Thyroid gland (tissue), 4 donors: ENCODE results near the gene CHST9. TPM values are rescaled to one million over a fixed set of nuclear protein-coding genes. Genes with fewer than 3 reads are reported as not detected.

Experiments used
- DNase-seq, 2 donors: peaks; one replicate each; pipeline ENCODE4 v3.0.0-alpha.2; 2019
- H3K27ac ChIP-seq, 3 donors: fragments of 200-600 bp; sonication (generic); 1 replicate in 2 of 3; 2 replicates in 1 of 3; pipeline ENCODE4 v1.5.1; 2016 to 2019; ENCODE audit warnings: mild to moderate bottlenecking in 1 of 3, moderate library complexity in 1 of 3
- H3K27me3 ChIP-seq: fragments of 200-600 bp; sonication (generic); one replicate; pipeline ENCODE4 v1.5.1; 2019
- H3K36me3 ChIP-seq, 2 donors: fragments of 200-600 bp; sonication (generic); one replicate each; pipeline ENCODE4 v1.5.1; 2016 to 2019
- H3K4me1 ChIP-seq, 2 donors: fragments of 200-600 bp; sonication (generic); one replicate each; pipeline ENCODE4 v1.5.1; 2017 to 2019
- H3K4me3 ChIP-seq, 3 donors: fragments of 200-600 bp; sonication (generic); replicated peaks in 1 of 3; 1 replicate in 2 of 3; 2 replicates in 1 of 3; pipeline ENCODE4 v1.5.1; 2016; ENCODE audit warnings: mild to moderate bottlenecking in 1 of 3
- H3K9me3 ChIP-seq: fragments of 200-600 bp; sonication (generic); one replicate; pipeline ENCODE4 v1.5.1; 2017
- POLR2A ChIP-seq, 2 donors: fragments of 450-650 bp; IDR thresholded peaks; one replicate each; pipeline ENCODE4 v1.6.1; 2017; ENCODE audit warnings: antibody characterized with exemption in 2 of 2, mild to moderate bottlenecking in 2 of 2, moderate library complexity in 1 of 2
- WGBS, 2 donors: methylation state at CpG; one replicate each; pipeline ENCODE4 v1.1.5; 2017; 5-methylcytosine and 5-hydroxymethylcytosine counted together
- intact Hi-C: fragments of 100-400 bp; cut with DNase I; formaldehyde crosslinking; loops from one replicate; pipeline ENCODE4 v1.15.1; 2023
- total RNA-seq, 4 donors: library from RNA; depleted of rRNA; stranded (reverse); fragments of >200 nt; gene quantifications; one replicate each; pipeline ENCODE4 v1.2.3, GENCODE V29; 2016
- TF ChIP-seq, protein P1 (sequence below), 6 experiments: fragments of 200-600 bp in 3 of 6; fragments of 450-650 bp in 3 of 6; sonication (generic) in 3 of 6; IDR thresholded peaks; one replicate each; pipeline ENCODE4 v1.5.1; 2016 to 2019; ENCODE audit warnings: antibody characterized with exemption in 6 of 6, mild to moderate bottlenecking in 2 of 6, inconsistent platforms in 1 of 6, moderate library complexity in 1 of 6

Gene CHST9
- total RNA-seq, 4 donors from 2014 or later = under 0.01 to 0.13 (median 0.05) TPM; not detected in 1

DNA sequence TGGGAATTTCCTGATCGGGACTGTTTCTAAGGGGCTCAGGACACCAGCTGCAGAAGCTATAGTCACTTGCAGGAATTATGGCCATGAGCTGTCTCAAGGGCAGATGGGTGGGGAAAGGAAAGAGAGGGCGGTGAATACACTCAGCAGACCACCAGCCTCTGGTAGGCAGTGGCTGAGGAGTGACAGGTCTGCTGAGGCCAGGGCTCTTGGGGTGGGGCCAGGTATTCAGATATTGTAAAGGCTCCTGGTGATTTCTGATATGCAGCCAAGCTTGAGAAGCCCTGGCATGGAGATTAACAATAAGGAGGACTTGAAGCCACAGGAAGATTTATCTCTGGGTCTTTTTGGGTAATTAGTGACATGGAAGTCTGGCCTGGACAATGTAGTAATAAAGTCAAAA is 174.3 kb downstream of the CHST9 start:
- DNase-seq = no peak
- no peak overlapping the region for H3K4me3 ChIP-seq
- WGBS, 2 donors = 97 to 98% methylated on average over 2 of the region's 2 CpGs
- no peaks in the 10 kb centered on the region for H3K27me3 ChIP-seq
- no peaks in the 10 kb centered on the region for H3K36me3 ChIP-seq
- TF ChIP-seq, protein P1, sequence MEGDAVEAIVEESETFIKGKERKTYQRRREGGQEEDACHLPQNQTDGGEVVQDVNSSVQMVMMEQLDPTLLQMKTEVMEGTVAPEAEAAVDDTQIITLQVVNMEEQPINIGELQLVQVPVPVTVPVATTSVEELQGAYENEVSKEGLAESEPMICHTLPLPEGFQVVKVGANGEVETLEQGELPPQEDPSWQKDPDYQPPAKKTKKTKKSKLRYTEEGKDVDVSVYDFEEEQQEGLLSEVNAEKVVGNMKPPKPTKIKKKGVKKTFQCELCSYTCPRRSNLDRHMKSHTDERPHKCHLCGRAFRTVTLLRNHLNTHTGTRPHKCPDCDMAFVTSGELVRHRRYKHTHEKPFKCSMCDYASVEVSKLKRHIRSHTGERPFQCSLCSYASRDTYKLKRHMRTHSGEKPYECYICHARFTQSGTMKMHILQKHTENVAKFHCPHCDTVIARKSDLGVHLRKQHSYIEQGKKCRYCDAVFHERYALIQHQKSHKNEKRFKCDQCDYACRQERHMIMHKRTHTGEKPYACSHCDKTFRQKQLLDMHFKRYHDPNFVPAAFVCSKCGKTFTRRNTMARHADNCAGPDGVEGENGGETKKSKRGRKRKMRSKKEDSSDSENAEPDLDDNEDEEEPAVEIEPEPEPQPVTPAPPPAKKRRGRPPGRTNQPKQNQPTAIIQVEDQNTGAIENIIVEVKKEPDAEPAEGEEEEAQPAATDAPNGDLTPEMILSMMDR (IDR thresholded peaks at IDR 0.05) = no peak
- TF ChIP-seq POLR2A (IDR thresholded peaks at IDR 0.05) = no peak
- H3K9me3 ChIP-seq = no peaks in the 10 kb centered on the region
- no peaks in the 10 kb centered on the region for H3K4me1 ChIP-seq
- intact Hi-C loops = no loop called here
- no peak overlapping the region for H3K27ac ChIP-seq

DNA sequence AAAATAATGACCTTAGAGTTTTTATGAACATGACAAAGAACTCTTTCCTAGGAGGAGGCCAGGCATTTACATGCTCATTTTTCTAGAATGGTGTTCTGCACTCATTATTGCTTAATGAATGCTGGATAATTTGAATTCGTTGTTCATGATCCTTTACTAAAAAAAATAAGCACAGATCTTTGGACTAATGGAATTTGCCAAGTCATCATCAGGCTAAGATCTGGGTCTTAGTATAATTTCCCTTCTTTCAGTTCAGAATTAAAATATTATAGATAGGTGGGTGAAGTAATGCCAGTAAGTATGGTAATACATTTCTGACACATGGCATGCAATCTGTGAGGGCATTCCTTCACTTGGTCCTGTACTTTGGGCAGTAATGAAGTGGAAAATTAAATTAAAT is 175.8 kb downstream of the CHST9 start:
- Histone ChIP-seq H3K27ac (no peak overlapping the region), H3K4me3 (no peak overlapping the region), H3K27me3 (no peaks in the 10 kb centered on the region), H3K9me3 (no peaks in the 10 kb centered on the region), H3K4me1 (no peaks in the 10 kb centered on the region), H3K36me3 (no peaks in the 10 kb centered on the region)
- DNase-seq = no peak
- intact Hi-C loops = no loop called here
- TF ChIP-seq POLR2A (IDR thresholded peaks at IDR 0.05) = no peak
- TF ChIP-seq, protein P1 (IDR thresholded peaks at IDR 0.05) = no peak
- 84 to 92% methylated on average over 1 of the region's 1 CpG for WGBS, 2 donors

DNA sequence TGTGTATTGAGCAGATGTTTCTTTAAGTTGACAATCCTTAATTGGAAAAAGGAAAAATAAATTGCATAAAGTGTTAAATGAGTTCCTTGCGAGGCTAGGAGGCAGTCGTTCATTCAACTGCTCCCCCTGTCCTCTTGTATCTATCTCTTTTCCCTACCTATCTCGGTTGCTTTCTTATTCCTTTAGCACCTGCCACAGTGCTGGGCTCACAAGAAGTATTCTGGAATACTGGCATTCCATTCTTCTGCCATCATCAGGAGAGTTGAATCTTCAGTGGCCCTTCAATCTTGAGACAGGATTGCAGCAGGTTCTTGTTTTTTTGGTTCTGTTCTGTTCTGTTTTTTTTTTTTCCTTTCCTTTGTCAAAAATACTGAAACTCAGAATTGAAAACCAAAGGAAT is 176.5 kb downstream of the CHST9 start:
- intact Hi-C loops = no loop called here
- 71% methylated on average over 3 of the region's 3 CpGs for WGBS, 2 donors

DNA sequence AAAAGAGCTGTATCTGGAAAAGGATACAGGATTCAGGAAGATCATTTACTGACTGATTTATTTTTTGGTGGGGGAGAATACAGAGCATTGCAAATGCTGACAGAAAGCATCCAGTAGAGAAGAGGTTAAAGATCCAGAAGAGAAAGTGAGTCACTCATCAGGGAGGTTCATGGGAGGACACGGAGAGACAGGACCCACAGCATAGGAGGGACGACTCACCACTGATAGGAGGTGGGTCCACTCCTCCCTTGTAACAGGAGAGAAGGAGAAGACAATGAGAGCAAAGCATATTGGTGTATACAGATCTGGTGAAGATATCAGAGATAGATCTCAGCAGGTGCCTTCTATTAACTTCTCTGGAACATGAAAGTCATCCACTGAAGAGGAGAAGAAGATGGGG is 177.2 kb downstream of the CHST9 start:
- intact Hi-C loops = no loop called here
- no peaks in the 10 kb centered on the region for H3K9me3 ChIP-seq
- H3K27me3 ChIP-seq = no peaks in the 10 kb centered on the region
- no peak overlapping the region for H3K4me3 ChIP-seq
- DNase-seq = no peak
- H3K27ac ChIP-seq = no peak overlapping the region
- TF ChIP-seq, protein P1 (IDR thresholded peaks at IDR 0.05) = no peak
- no peak for TF ChIP-seq POLR2A (IDR thresholded peaks at IDR 0.05)
- WGBS, 2 donors = 35 to 62% methylated on average over 2 of the region's 2 CpGs
- no peaks in the 10 kb centered on the region for H3K4me1 ChIP-seq
- no peaks in the 10 kb centered on the region for H3K36me3 ChIP-seq

More for the DNA sequence above, 176.5 kb downstream of the CHST9 start:
- Histone ChIP-seq H3K36me3 (no peaks in the 10 kb centered on the region), H3K4me3 (no peak overlapping the region), H3K27ac (no peak overlapping the region), H3K9me3 (no peaks in the 10 kb centered on the region), H3K4me1 (no peaks in the 10 kb centered on the region), H3K27me3 (no peaks in the 10 kb centered on the region)
- no peak for DNase-seq
- TF ChIP-seq, protein P1 (IDR thresholded peaks at IDR 0.05) = no peak
- TF ChIP-seq POLR2A (IDR thresholded peaks at IDR 0.05) = no peak

DNA sequence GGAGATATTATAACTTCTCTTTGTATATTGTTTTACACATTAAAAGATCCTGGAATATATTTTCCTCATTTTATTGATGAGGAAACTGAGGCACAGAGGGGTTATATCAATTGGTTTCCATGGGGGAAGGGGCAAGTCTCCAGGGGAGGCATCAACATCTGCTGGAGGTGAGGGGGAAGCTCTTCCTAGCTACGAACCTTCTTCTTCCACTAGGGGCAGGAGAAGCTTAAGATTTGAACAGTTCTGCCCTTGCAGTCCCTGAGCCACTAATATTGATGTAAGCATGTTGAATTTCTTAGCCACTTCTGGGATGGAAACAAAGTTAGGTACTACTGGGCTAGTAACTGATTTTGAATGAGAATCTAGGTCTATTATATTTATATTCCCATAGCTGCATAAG is 179.5 kb downstream of the CHST9 start:
- no peaks in the 10 kb centered on the region for H3K9me3 ChIP-seq
- no peaks in the 10 kb centered on the region for H3K4me1 ChIP-seq
- no peak overlapping the region for H3K4me3 ChIP-seq
- intact Hi-C loops = no loop called here
- no peaks in the 10 kb centered on the region for H3K36me3 ChIP-seq
- H3K27me3 ChIP-seq = no peaks in the 10 kb centered on the region
- no peak overlapping the region for H3K27ac ChIP-seq
- WGBS, 2 donors = 28 to 38% methylated on average over 1 of the region's 1 CpG
- DNase-seq = no peak
- no peak for TF ChIP-seq POLR2A (IDR thresholded peaks at IDR 0.05)
- TF ChIP-seq, protein P1 (IDR thresholded peaks at IDR 0.05) = no peak
